Heart left ventricle (tissue), 16 donors: Measurements from ENCODE around the gene ZNF787. TPM values are rescaled to one million over a fixed set of nuclear protein-coding genes. Genes with fewer than 3 reads are reported as not detected.
A peak's percentile ranks its signal among the peaks of the same experiment; 100 is the strongest.

Experiments used
- ATAC-seq, 4 donors: fragments of 200-7000 bp; cut with Tn5 transposase; one replicate each; pipeline ENCODE4 v1.9.1; 2020 to 2022; ENCODE audit warnings: moderate library complexity in 4 of 4, mild to moderate bottlenecking in 3 of 4, moderate number of reproducible peaks in 1 of 4
- DNase-seq, 5 donors: peaks; one replicate each; pipeline ENCODE4 v3.0.0-alpha.2; 2020
- H3K27ac ChIP-seq, 12 donors: fragments of 200-600 bp; sonication (generic) in 4 of 12; one replicate each; pipeline versions ENCODE4 v1.5.0 to v1.8.0; 2016 to 2022; ENCODE audit warnings: mild to moderate bottlenecking in 2 of 12
- H3K27me3 ChIP-seq, 9 donors: fragments of 200-600 bp; sonication (generic) in 2 of 9; one replicate each; pipeline versions ENCODE4 v1.5.1 to v1.8.0; 2016 to 2022; ENCODE audit warnings: mild to moderate bottlenecking in 3 of 9
- H3K36me3 ChIP-seq, 9 donors: fragments of 200-600 bp; sonication (generic) in 2 of 9; one replicate each; pipeline versions ENCODE4 v1.5.0 to v1.8.0; 2018 to 2022; ENCODE audit warnings: mild to moderate bottlenecking in 2 of 9
- H3K4me1 ChIP-seq, 12 donors: fragments of 200-600 bp; sonication (generic) in 4 of 12; one replicate each; pipeline versions ENCODE4 v1.5.0 to v1.8.0; 2016 to 2022; ENCODE audit warnings: mild to moderate bottlenecking in 3 of 12
- H3K4me3 ChIP-seq, 12 donors: fragments of 200-600 bp; sonication (generic) in 4 of 12; one replicate each; pipeline versions ENCODE4 v1.5.0 to v1.8.0; 2017 to 2022; ENCODE audit warnings: mild to moderate bottlenecking in 9 of 12, moderate library complexity in 4 of 12
- H3K9me3 ChIP-seq, 12 donors: fragments of 200-600 bp; sonication (generic) in 4 of 12; one replicate each; pipeline versions ENCODE4 v1.5.0 to v1.8.0; 2016 to 2022; ENCODE audit warnings: mild to moderate bottlenecking in 1 of 12
- CTCF ChIP-seq, 12 donors: fragments of 200-600 bp; sonication (generic) in 4 of 12; IDR thresholded peaks; one replicate each; pipeline versions ENCODE4 v1.5.0 to v1.8.0; 2018 to 2022; ENCODE audit warnings: antibody characterized with exemption in 12 of 12, mild to moderate bottlenecking in 5 of 12
- POLR2A ChIP-seq, 2 donors: fragments of 450-650 bp; IDR thresholded peaks; one replicate each; pipeline ENCODE4 v1.6.1; 2017; ENCODE audit warnings: antibody characterized with exemption in 2 of 2, mild to moderate bottlenecking in 2 of 2, moderate library complexity in 2 of 2
- WGBS, 4 donors: extraction: QIAGEN DNeasy Blood & Tissue Kit in 2 of 4; methylation state at CpG; one replicate each; pipeline versions ENCODE4 v1.1.5 to v1.1.7; 2013 to 2018; 5-methylcytosine and 5-hydroxymethylcytosine counted together
- intact Hi-C, 10 donors: fragments of 100-400 bp; cut with DNase I; formaldehyde crosslinking; loops; one replicate each; pipeline versions ENCODE4 v1.11.1 to v1.14.2; 2022
- polyA plus RNA-seq, 2 donors: library from polyadenylated mRNA; stranded (reverse); fragments of 200-250 nt; gene quantifications; one replicate each; pipeline ENCODE4 v1.2.3, GENCODE V29; 2013
- total RNA-seq, 9 donors: library from RNA; depleted of rRNA in 2 of 9; stranded (reverse); fragments of >200 nt in 2 of 9; fragmentation: NEBNext Ultra II Directional in 3 of 9; extraction: Animal tissue kit (Norgen Biotek cat#: 25700) in 3 of 9; gene quantifications; one replicate each; pipeline versions ENCODE4 v1.1.0 to v1.2.4, GENCODE V29; 2016 to 2023
- donor health status: ischemic (EF 13 %, LVEDD 7.1; RV severe dilation, severe dysfunction).
- donor health status: healthy with polysubstance abuse.
- donor health status: DM: no; HTN: yes; CAD: no.
- donor health status: DM: no; HTN: no; CAD: no.
- donor health status: ischemic (EF 25% LVEDD 6.9; RV normal size, moderate dysfunction).
- donor health status: ischemic (EF 25% LVEDD 5.7; RV mildly dilated, moderate dysfunction).
- donor health status: healthy.
- donor health status: DM: yes; HTN: yes; CAD: no.
- donor health status: ischemic (EF 35%, LVEDD 5.7; RV mildly dilated, moderate dysfunction).
- donor health status: nonischemic (EF 11% LVEDD 7.7; RV severe dilation, severe dysfunction).
- donor health status: DM: yes; HTN: yes; CAD: no.
- donor health status: PGD.
- donor health status: ischemic (EF 29% LVEDD 5.4; RV normal size, mild dysfunction).
- donor health status: nonischemic (EF 23%, LVEDD 6.1; RV moderate dilation, normal function).

ZNF787 gene
- total and polyA plus RNA-seq, 11 donors = 11.6 to 40.8 (median 25.3) TPM

GRCh38 chr19:56123266-56123891 lies 2.3 kb upstream of the ZNF787 start:
- Histone ChIP-seq H3K4me1 (peaks cover 11 to 26% (median 21%) of the 10 kb centered on the region in 12 donors), H3K36me3 (peaks cover 0 to 1% (median 0%) of the 10 kb centered on the region in 9 donors), H3K4me3 (no peak overlapping the region), H3K27ac (no peak overlapping the region), H3K9me3 (no peaks in the 10 kb centered on the region), H3K27me3 (no peaks in the 10 kb centered on the region)
- 79 to 85% (median 84%) methylated on average over 16 of the region's 16 CpGs for WGBS, 4 donors
- DNase-seq (peak in 1 of 5 donors; percentile 16), ATAC-seq (no peak)
- TF ChIP-seq CTCF (IDR thresholded peaks at IDR 0.05) (no peak), POLR2A (IDR thresholded peaks at IDR 0.05) (no peak)
- intact Hi-C loops = loop anchor here in 2 of 10 donors (5.0 kb wide), 2 partner anchors 36 to 41 kb away; no protein-coding TSS in a partner anchor

- peak in 7 of 12 donors; percentile 17 to 40 (median 31) for TF ChIP-seq CTCF (IDR thresholded peaks at IDR 0.05)
- peak in 1 of 2 donors; percentile 19 for TF ChIP-seq POLR2A (IDR thresholded peaks at IDR 0.05)
- 0 to 1% (median 0%) methylated on average over 13 to 99 of the region's 99 CpGs for WGBS, 4 donors
- Histone ChIP-seq H3K27ac (peak overlapping the region; percentile 89 to 100 (median 95)), H3K27me3 (no peaks in the 10 kb centered on the region), H3K4me3 (peak overlapping the region; percentile 54 to 97 (median 82)), H3K9me3 (no peaks in the 10 kb centered on the region), H3K36me3 (peaks cover 0 to 10% (median 0%) of the 10 kb centered on the region in 9 donors), H3K4me1 (peaks cover 12 to 54% (median 39%) of the 10 kb centered on the region in 12 donors)
- DNase-seq (peak; percentile 82 to 94 (median 91)), ATAC-seq (peak; percentile 42 to 67 (median 58))
- intact Hi-C loops = loop anchor here in 5 of 10 donors (1.0 to 5.0 kb wide), 5 partner anchors 20 to 194 kb away; partner anchors contain the start of genes ZNF444 (in 2 of the 5) and ZSCAN5A (in 1 of the 5)
Measured at GRCh38 chr19:56120371-56121179, 520 bp downstream of the ZNF787 start.

- Histone ChIP-seq H3K27ac (peak overlapping the region; percentile 89 to 100 (median 95)), H3K36me3 (peaks cover 0 to 10% (median 0%) of the 10 kb centered on the region in 9 donors), H3K4me3 (peak overlapping the region; percentile 54 to 97 (median 82)), H3K9me3 (no peaks in the 10 kb centered on the region), H3K27me3 (no peaks in the 10 kb centered on the region), H3K4me1 (peaks cover 12 to 59% (median 41%) of the 10 kb centered on the region in 12 donors)
- WGBS, 4 donors = 4 to 14% (median 10%) methylated on average over 5 to 8 of the region's 8 CpGs
- no peak for ATAC-seq
- DNase-seq = no peak
- intact Hi-C loops = loop anchor here in 4 of 10 donors (2.0 to 5.0 kb wide), 3 partner anchors 21 to 38 kb away; partner anchors contain the start of gene ZNF444 (in 2 of the 4)
- TF ChIP-seq POLR2A (IDR thresholded peaks at IDR 0.05) = no peak
- TF ChIP-seq CTCF (IDR thresholded peaks at IDR 0.05) = no peak
Measured at GRCh38 chr19:56120002-56120370, 1.1 kb downstream of the ZNF787 start.
